Measurements from ENCODE around the gene ALDOB.

Gene ALDOB

GRCh38 chr9:101445353-101446029 is 9.9 kb upstream of the ALDOB start:
- ChIA-PET CTCF (interaction anchor here (0.7 to 1.2 kb wide), 3 partner anchors 13 to 567 kb away, joined by 3 to 4 read pairs (median 3); no protein-coding TSS in a partner anchor), POLR2A (ENCODE audit: low non-redundant PET) (no interaction called here)
- no peak overlapping the region for H3K27ac ChIP-seq
- TF ChIP-seq CTCF (conservative IDR thresholded peaks at IDR 0.05; ENCODE audit: low read depth): no peak
- no peak for DNase-seq (ENCODE audit: low spot score)

- DNase-seq (ENCODE audit: low spot score): no peak
- H3K27ac ChIP-seq: no peak overlapping the region
- ChIA-PET POLR2A (ENCODE audit: low non-redundant PET) (no interaction called here), CTCF (no interaction called here)
- TF ChIP-seq CTCF (conservative IDR thresholded peaks at IDR 0.05; ENCODE audit: low read depth): no peak
Measured at GRCh38 chr9:101443364-101443771, 7.8 kb upstream of the ALDOB start.

- POLR2A ChIA-PET (ENCODE audit: low non-redundant PET): no interaction called here
- H3K27ac ChIP-seq: no peak overlapping the region
- TF ChIP-seq CTCF (conservative IDR thresholded peaks at IDR 0.05; ENCODE audit: low read depth): no peak
- CTCF ChIA-PET: no interaction called here
- no peak for DNase-seq (ENCODE audit: low spot score)
Measured at GRCh38 chr9:101442736-101443135, 7.2 kb upstream of the ALDOB start.

GRCh38 chr9:101442318-101442717 is 6.7 kb upstream of the ALDOB start:
- CTCF ChIA-PET: no interaction called here
- POLR2A ChIA-PET (ENCODE audit: low non-redundant PET): no interaction called here
- no peak for TF ChIP-seq CTCF (conservative IDR thresholded peaks at IDR 0.05; ENCODE audit: low read depth)
- no peak overlapping the region for H3K27ac ChIP-seq
- DNase-seq (ENCODE audit: low spot score): no peak

- no peak for DNase-seq (ENCODE audit: low spot score)
- CTCF ChIA-PET: no interaction called here
- POLR2A ChIA-PET (ENCODE audit: low non-redundant PET): no interaction called here
- no peak for TF ChIP-seq CTCF (conservative IDR thresholded peaks at IDR 0.05; ENCODE audit: low read depth)
- H3K27ac ChIP-seq: no peak overlapping the region
Measured at GRCh38 chr9:101440714-101441230, 5.2 kb upstream of the ALDOB start.

GRCh38 chr9:101438523-101438922 is 2.9 kb upstream of the ALDOB start:
- H3K27ac ChIP-seq: no peak overlapping the region
- ChIA-PET CTCF (interaction anchor here (1.3 kb wide), 1 partner anchor 92 kb away, joined by 3 read pairs; no protein-coding TSS in a partner anchor), POLR2A (ENCODE audit: low non-redundant PET) (no interaction called here)
- TF ChIP-seq CTCF (conservative IDR thresholded peaks at IDR 0.05; ENCODE audit: low read depth): no peak
- no peak for DNase-seq (ENCODE audit: low spot score)
